Muscle layer of duodenum (tissue), 2 donors: Measurements from ENCODE around the gene DHH.
"Not testable (repeated sequence)": the region's sequence is repeated elsewhere in the genome, so short reads cannot be mapped to it uniquely, and the experiment has no call there.

Experiments
- H3K27ac ChIP-seq: one replicate; pipeline ENCODE4 v1.7.0; 2013; ENCODE audit warnings: mild to moderate bottlenecking, low read length
- H3K27me3 ChIP-seq: one replicate; pipeline ENCODE4 v1.7.0; 2013; ENCODE audit warnings: low read depth, mild to moderate bottlenecking, control low read depth, low read length
- H3K36me3 ChIP-seq, 2 donors: one replicate each; pipeline ENCODE4 v1.7.0; 2013; ENCODE audit warnings: low read length in 2 of 2, control low read depth in 1 of 2, mild to moderate bottlenecking in 1 of 2; ENCODE audit not compliant: insufficient read depth in 2 of 2, control insufficient read depth in 1 of 2
- H3K4me1 ChIP-seq, 2 donors: one replicate each; pipeline ENCODE4 v1.7.0; 2013; ENCODE audit warnings: low read length in 2 of 2, mild to moderate bottlenecking in 2 of 2, control low read depth in 1 of 2, moderate library complexity in 1 of 2; ENCODE audit not compliant: insufficient read depth in 2 of 2, control insufficient read depth in 1 of 2
- H3K4me3 ChIP-seq, 2 donors: one replicate each; pipeline ENCODE4 v1.7.0; 2013; ENCODE audit warnings: low read length in 2 of 2, low read depth in 1 of 2, mild to moderate bottlenecking in 1 of 2
- H3K9me3 ChIP-seq, 2 donors: one replicate each; pipeline ENCODE4 v1.7.0; 2013; ENCODE audit warnings: low read length in 2 of 2, control low read depth in 1 of 2, mild to moderate bottlenecking in 1 of 2; ENCODE audit not compliant: control insufficient read depth in 1 of 2
- donor health status: healthy.

DHH gene

GRCh38 chr12:49094160-49094974 lies at the start of gene DHH:
Gene DHH, minus strand, starts transcription at chr12:49094801. Its CDS starts 289 bp downstream, at chr12:49094512.
- Histone ChIP-seq H3K27me3 (peaks cover 49% of the 10 kb centered on the region), H3K4me1 (peaks cover 3 to 54% of the 10 kb centered on the region in 2 donors), H3K9me3 (no peaks in the 10 kb centered on the region), H3K36me3 (peaks cover 23 to 27% of the 10 kb centered on the region in 2 donors), H3K4me3 (peak within 1 kb of the TSS; percentile 21 to 32), H3K27ac (peak within 1 kb of the TSS; percentile 16)

DNA sequence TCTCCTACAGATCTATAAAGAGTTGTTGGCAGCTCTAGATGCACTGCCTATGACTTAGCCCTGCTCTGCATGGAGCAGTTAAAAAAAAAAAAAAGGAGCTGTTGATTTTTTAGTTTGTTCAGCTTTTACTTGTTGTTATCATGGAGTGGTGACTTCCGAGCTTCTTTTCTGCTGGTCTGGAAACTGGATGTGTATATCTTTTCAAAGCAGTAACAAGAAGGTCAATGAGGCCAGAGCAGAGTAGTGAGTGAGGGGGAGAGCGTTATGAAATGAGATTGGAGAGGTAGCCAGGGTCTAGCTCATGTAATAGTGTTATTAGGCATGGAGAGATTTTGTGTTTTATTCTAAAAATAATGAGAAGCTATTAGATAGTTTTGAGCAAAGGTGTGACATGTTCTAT lies 49.8 kb upstream of the DHH start:
- no peaks in the 10 kb centered on the region for H3K9me3 ChIP-seq
- no peaks in the 10 kb centered on the region for H3K4me1 ChIP-seq

GRCh38 chr12:49138999-49139398 lies 44.4 kb upstream of the DHH start:
- Histone ChIP-seq H3K4me3 (no peak overlapping the region), H3K36me3 (no peaks in the 10 kb centered on the region), H3K4me1 (no peaks in the 10 kb centered on the region), H3K9me3 (no peaks in the 10 kb centered on the region), H3K27me3 (no peaks in the 10 kb centered on the region), H3K27ac (no peak overlapping the region)

More for the DNA sequence above, 49.8 kb upstream of the DHH start:
- Histone ChIP-seq H3K27me3 (no peaks in the 10 kb centered on the region), H3K27ac (no peak overlapping the region), H3K36me3 (no peaks in the 10 kb centered on the region), H3K4me3 (no peak overlapping the region)

DNA sequence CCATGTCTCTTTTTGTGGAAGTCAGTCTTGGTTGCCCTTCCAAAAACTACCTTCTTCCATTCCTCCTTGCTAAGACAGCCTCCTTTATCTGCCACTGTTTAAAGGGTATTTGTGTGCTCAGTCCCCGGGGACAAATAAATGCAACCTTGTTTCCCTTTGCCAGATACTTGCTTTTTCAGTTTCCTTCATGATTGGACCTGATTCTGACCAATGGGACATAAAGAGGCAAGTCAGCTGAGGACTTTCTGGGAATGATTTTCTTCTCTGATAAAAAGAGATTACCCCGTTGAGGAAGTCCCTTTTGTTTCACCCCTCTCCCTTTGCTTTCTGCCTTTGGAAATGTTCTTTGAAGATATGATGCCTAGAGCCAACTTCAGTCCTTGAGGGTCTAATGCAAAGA lies 44.0 kb upstream of the DHH start:
- Histone ChIP-seq H3K9me3 (no peaks in the 10 kb centered on the region), H3K27ac (no peak overlapping the region), H3K36me3 (no peaks in the 10 kb centered on the region), H3K4me1 (no peaks in the 10 kb centered on the region), H3K27me3 (no peaks in the 10 kb centered on the region), H3K4me3 (no peak overlapping the region)

- no peaks in the 10 kb centered on the region for H3K27me3 ChIP-seq
- H3K27ac ChIP-seq: no peak overlapping the region
- H3K36me3 ChIP-seq: no peaks in the 10 kb centered on the region
- peaks cover 0 to 5% of the 10 kb centered on the region in 2 donors for H3K4me1 ChIP-seq
- H3K9me3 ChIP-seq: no peaks in the 10 kb centered on the region
- H3K4me3 ChIP-seq: no peak overlapping the region
Measured at GRCh38 chr12:49137476-49137875, 42.9 kb upstream of the DHH start.

GRCh38 chr12:49136997-49137396 lies 42.4 kb upstream of the DHH start:
- not testable (repeated sequence) for H3K27ac ChIP-seq, H3K4me1 ChIP-seq, H3K27me3 ChIP-seq, H3K9me3 ChIP-seq, H3K4me3 ChIP-seq, H3K36me3 ChIP-seq

DNA sequence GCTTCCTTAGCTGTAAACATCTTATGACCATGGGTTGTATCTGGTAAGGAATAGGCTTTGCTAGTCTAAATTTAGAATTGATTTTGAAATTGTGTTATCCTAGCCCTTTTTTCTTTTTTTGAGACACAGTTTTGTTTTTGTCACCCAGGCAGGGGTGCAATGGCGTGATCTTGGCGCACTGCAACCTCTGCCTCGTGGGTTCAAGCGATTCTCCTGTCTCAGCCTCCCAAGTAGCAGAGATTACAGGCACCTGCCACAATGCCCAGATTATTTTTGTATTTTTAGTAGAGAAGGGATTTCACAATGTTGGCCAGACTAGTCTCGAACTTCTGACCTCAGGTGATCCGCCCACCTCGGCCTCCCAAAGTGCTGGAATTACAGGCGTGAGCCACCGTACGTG lies 39.0 kb upstream of the DHH start:
- no peak overlapping the region for H3K4me3 ChIP-seq
- peaks cover 14 to 18% of the 10 kb centered on the region in 2 donors for H3K36me3 ChIP-seq
- peaks cover 0 to 25% of the 10 kb centered on the region in 2 donors for H3K4me1 ChIP-seq
- no peak overlapping the region for H3K27ac ChIP-seq
- no peaks in the 10 kb centered on the region for H3K9me3 ChIP-seq
- no peaks in the 10 kb centered on the region for H3K27me3 ChIP-seq

DNA sequence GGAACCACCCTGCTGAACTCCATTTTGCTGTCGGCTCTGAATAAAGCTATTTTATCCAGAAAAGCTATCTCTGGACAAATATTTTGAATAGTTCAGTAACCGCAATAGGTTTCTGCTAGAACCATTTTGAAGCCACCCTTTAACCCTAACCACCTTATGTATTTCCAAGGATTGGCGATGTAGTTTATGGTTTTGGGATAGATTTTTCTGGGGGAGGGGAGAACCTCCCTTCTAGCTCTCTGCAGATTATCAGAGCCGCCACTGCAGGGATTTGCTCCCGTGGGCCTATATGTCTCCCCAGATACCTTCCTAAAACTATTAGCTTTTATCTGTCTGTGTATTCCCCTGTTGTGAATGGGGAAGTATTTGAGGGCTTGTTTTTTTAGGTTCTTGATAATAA lies 38.4 kb upstream of the DHH start:
- Histone ChIP-seq H3K36me3 (peaks cover 15 to 19% of the 10 kb centered on the region in 2 donors), H3K4me1 (peaks cover 0 to 25% of the 10 kb centered on the region in 2 donors), H3K27me3 (no peaks in the 10 kb centered on the region), H3K4me3 (no peak overlapping the region), H3K9me3 (no peaks in the 10 kb centered on the region), H3K27ac (no peak overlapping the region)

DNA sequence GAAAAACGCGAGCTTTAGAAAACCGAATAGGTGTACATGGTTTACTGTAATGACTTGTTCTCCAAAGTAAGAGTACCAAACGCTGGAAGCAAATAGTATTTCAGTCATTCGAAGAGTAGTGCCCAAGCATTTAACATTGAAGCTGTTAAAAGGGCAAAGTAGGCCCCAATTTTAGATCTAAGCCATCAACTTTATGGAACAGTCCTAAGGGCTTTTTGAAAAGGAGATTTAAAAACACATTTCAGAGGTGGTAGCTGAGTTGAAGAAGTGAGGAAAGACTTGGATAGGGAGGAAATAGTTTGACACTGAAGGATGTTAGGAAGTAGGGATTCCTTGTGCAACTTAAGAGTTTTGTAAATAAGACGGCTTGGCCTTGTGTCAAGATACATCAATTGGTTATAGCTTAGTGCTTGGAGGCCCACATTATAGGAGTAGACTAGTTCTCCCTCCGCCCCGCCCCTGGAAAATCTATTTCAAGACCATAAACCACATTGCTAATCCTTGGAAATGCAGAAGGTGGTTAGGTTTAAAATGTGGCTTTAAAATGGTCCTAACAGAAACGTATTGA lies 37.4 kb upstream of the DHH start:
- Histone ChIP-seq H3K27me3 (no peaks in the 10 kb centered on the region), H3K4me1 (peaks cover 0 to 25% of the 10 kb centered on the region in 2 donors), H3K4me3 (peak overlapping the region; percentile 48 to 96), H3K36me3 (peaks cover 22 to 29% of the 10 kb centered on the region in 2 donors), H3K27ac (peak overlapping the region; percentile 66), H3K9me3 (no peaks in the 10 kb centered on the region)

DNA sequence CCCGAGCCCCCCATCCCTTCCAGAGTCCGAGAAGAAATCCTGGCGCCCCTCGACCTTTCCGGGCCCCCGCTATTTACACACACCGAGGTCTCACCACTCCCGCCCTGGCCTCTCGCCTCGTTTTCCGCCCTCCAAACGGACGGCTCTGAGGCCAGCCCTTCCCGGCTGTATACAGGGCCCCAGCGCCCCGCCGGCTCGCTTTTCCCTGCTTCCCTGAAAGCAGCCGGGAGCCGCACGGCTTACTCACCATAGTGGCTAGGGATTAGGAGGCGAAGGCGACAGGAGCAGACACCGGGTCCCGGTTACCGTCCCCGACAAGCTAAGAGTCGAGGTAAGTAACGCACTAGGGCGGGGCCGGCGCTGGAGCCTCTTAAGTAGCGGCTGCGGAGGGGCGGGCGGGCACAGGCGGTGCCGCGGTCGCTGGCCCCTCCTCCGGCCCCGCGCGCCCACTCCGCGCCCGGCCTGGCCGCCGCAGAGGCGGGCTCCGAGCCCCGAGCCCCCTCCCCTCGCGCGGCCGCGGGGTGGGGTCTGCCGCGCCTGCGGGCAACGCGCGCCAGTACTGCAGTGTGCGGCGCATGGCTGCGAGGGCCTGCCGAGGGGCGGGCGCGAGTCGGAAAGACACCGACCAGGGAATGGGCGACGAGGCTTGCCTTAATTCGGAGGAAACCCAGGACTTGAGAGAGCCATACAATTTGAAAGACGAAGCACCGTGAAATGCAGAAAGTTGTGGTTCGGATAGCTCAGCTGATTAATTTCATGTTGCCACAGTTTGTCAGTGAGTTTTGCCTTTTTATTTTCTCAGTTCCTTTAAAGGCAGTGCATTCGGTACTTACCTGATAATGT lies 36.7 kb upstream of the DHH start, which contains the start of gene TUBA1B:
Gene TUBA1B, minus strand, starts transcription at position 345 of the 843 bp plus-strand sequence. Its CDS starts 95 bp downstream, at position 250.
- Histone ChIP-seq H3K27ac (peak within 1 kb of the TSS; percentile 98), H3K4me3 (peak within 1 kb of the TSS; percentile 96 to 100), H3K36me3 (peaks cover 22 to 32% of the 10 kb centered on the region in 2 donors), H3K4me1 (peaks cover 0 to 25% of the 10 kb centered on the region in 2 donors), H3K27me3 (no peaks in the 10 kb centered on the region), H3K9me3 (no peaks in the 10 kb centered on the region)
